Activated naive CD4-positive, alpha-beta T cell treated with anti-CD3 and anti-CD28 coated beads, Interleukin-2, amount 10 ng/mL, durations not matched to agents 5 hours and 36 hours (primary cell): ENCODE data around the gene HACD3. TPM values are rescaled to one million over a fixed set of nuclear protein-coding genes. Genes with fewer than 3 reads are reported as not detected.

Experiments
- total RNA-seq, 2 experiments: library from RNA; stranded (reverse); gene quantifications; one replicate each; pipeline ENCODE4 v1.2.3, GENCODE V29; 2021

The HACD3 gene, protein sequence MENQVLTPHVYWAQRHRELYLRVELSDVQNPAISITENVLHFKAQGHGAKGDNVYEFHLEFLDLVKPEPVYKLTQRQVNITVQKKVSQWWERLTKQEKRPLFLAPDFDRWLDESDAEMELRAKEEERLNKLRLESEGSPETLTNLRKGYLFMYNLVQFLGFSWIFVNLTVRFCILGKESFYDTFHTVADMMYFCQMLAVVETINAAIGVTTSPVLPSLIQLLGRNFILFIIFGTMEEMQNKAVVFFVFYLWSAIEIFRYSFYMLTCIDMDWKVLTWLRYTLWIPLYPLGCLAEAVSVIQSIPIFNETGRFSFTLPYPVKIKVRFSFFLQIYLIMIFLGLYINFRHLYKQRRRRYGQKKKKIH
- total RNA-seq, result 10 to 100 TPM; 23.7 to 24.3 TPM

DNA sequence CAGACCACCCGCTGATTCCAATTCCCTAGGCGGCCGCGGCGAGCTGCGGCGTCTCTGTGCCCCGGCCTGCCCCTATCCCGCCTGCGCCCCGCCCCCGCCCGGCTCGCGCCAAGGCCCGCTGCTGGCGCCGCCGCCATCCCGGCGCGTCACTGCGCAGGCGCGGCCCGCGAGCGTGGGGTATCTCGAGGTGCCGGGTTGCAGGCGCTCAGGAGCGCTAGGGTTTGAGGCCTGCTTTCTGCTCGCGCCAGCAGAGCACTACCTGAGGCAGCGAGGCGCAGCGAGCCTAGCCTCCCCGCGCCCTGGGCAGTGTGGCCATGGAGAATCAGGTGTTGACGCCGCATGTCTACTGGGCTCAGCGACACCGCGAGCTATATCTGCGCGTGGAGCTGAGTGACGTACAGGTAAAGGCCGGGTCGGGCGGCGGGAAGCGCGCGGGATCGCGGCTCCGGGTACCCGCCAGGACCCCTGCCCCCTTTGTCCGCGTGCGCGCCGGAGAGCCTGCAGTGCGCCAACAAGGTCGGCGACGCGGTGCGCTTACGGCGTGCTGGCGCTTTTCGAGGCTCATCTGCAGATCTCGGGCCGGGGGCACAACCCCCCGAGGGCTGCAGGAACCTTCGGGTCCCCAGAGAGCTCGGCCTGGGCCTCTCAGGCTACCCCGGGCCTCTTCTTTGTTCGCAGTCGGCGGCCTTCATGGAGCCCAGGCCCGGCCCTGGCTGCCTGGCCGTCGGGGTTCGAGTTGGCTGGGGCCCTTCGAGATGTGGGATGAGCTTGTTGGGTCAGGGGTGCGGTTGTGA lies at the start of gene HACD3:
Gene HACD3, plus strand, starts transcription at position 146 of the 794 bp plus-strand sequence. Its CDS starts 169 bp downstream, at position 315.

DNA sequence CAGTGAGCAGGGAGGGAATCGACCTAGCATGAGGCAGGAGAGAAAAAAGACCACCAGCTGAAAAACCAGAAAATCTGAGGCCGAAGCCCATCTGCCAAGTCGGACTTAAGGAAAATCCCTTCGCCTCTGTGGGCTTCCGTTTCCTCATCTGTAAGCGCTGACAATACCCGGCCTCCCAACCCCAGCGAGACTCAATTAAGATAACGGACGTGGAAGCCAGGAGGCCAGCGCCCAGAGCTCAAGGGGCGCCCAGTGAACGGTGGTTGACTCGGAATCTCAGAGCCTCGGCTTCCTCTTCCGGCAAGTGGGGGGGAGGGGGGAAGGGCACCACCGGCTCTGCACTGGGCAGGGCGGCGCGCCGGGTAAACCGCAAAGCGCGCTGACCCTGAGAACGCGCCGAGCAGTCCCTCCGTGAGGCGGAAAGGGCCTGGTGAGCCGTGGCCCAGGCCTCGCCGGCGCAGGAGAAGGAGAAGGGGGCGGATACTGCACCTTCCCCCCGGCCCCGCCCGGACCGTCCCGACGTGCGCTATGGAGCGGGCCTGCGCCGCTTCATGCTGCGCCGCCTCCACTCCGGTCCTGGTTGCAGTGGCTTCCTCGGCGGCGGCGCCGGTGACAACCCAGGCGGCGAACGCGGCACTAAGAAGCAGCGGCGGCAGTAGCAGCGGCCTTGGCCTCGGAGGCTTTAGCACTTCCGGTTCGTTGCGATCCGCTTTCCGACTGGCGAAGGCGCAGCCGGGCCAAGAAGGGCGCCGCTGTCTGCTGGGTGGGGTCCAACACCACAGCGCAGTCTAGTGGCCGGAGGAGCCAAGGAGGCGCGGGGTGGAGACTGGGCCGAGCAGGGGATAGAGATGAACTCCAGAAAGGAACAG lies 13.0 kb upstream of the HACD3 start, which contains the start of gene DPP8:
Gene DPP8, minus strand, starts transcription at position 693 of the 869 bp plus-strand sequence. CDS start 5,136 bp downstream, outside the sequence.

DNA sequence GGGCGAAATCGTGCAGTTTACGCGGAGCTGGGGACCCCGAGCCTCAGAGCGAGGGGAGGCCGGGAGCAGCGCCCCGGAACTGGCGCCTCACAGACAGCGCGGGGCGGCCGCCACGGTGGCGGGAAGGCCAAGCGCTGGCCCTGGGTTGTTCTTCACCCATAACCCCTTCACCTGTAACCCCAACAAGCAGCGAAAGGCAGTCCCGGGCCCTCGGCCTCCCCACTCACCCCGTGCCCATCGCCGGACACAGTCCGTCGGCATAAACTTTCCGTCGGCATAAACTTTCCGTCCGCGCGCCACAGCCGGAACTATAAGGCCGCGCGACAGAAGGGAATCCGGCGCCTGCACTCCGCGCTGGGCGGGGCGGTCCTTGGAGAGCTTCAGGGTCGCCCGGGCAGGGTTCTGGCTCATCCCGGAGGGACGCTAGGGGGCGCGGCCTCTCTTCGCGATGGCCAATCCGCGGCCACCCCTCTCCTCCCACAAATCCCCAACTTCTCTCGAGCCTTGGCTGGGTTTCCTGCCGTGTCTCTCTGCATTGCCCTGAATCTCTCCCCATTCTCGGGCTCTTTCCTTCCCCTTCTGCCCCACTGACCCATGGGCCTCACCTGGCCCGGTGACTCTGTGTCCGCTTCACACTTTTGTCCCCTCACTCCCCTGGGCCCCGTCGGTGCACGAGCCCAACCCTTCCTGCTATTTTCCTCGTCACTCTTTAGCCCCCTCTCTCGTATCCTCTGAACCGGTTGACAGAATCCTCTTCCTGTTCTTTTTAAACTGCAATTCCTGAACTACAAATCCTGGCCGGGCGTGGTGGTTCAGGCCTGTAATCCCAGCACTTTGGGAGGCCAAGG lies 80.8 kb downstream of the HACD3 start, which contains the start of gene INTS14:
Gene INTS14, minus strand, starts transcription at position 261 of the 848 bp plus-strand sequence. CDS start 3,751 bp downstream, outside the sequence.

DNA sequence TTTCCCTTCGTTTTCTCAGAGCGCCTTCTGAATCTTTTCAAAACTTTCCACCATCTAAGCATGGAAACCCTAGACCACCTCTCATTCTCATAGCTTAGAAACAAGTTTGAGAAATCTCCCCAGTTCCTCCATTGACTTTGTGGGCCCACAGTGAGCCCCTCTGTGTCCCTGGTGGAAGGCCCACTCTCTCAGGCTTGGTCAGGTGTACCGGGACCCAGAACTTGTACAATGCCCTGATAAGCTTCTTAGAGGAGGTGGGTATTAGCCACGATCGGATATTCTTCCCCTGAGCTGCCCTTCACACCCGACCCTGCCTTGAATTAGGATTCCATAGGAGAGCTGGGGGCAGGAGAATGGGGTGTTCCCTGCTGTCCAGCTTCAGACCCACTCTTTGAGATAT lies 91.4 kb downstream of the HACD3 start, which contains the start of gene SLC24A1:
Gene SLC24A1, plus strand, starts transcription at position 301 of the 400 bp plus-strand sequence. CDS start 2,143 bp downstream, outside the sequence.

Other genes starting within 250 kb of the HACD3 start
- gene PARP16, start 243.6 kb upstream of the HACD3 start, total RNA-seq, result 10 to 100 TPM; 15.9 to 16.0 TPM
- gene RNU5A-1, start 234.4 kb upstream of the HACD3 start, total RNA-seq, result not detected
- not detected for gene RNU5B-1, start 225.8 kb upstream of the HACD3 start, total RNA-seq
- not detected for gene IGDCC3, start 152.5 kb upstream of the HACD3 start, total RNA-seq
- under 1 TPM; 0.12 to 0.20 TPM for gene IGDCC4, start 107.5 kb upstream of the HACD3 start, total RNA-seq
- gene DPP8, start 12.8 kb upstream of the HACD3 start, total RNA-seq, result 10 to 100 TPM; 37.2 to 40.5 TPM
- 10 to 100 TPM; 34.8 to 37.9 TPM for gene INTS14, start 80.7 kb downstream of the HACD3 start, total RNA-seq
- gene SLC24A1, start 91.5 kb downstream of the HACD3 start, total RNA-seq, result 1 to 10 TPM; 3.9 to 4.9 TPM